Choroid plexus epithelial cell (primary cell): Measurements from ENCODE around the gene FAM240A.
"Not testable (repeated sequence)": the region's sequence is repeated elsewhere in the genome, so short reads cannot be mapped to it uniquely, and the experiment has no call there.

Experiments used
- DNase-seq: peaks from one replicate; pipeline ENCODE4 v3.0.0-alpha.2; 2010; ENCODE audit warnings: low read depth
- H3K4me3 ChIP-seq: 2 replicates; pipeline ENCODE4 v1.5.1; 2011; ENCODE audit warnings: low read depth, mild to moderate bottlenecking, control low read depth, low read length, moderate library complexity
- CTCF ChIP-seq: conservative IDR thresholded peaks from 2 replicates; pipeline ENCODE4 v1.5.1; 2011; ENCODE audit warnings: low read depth, mild to moderate bottlenecking, control low read depth, inconsistent platforms, low read length, moderate library complexity

Gene FAM240A

GRCh38 chr3:46578973-46579755 lies 33.2 kb upstream of the FAM240A start:
- TF ChIP-seq CTCF = no peak
- no peak overlapping the region for H3K4me3 ChIP-seq
- peak; percentile 9 for DNase-seq

- no peak overlapping the region for H3K4me3 ChIP-seq
- no peak for TF ChIP-seq CTCF
- no peak for DNase-seq
These were observed 32.5 kb upstream of the FAM240A start for GRCh38 chr3:46579756-46580286.

- no peak for TF ChIP-seq CTCF
- DNase-seq = no peak
- H3K4me3 ChIP-seq = no peak overlapping the region
These were observed 31.6 kb upstream of the FAM240A start for GRCh38 chr3:46580675-46581074.

GRCh38 chr3:46584598-46585467 lies 27.5 kb upstream of the FAM240A start:
- no peak overlapping the region for H3K4me3 ChIP-seq
- TF ChIP-seq CTCF = no peak

GRCh38 chr3:46585799-46586693 lies 26.3 kb upstream of the FAM240A start:
- DNase-seq = no peak
- no peak overlapping the region for H3K4me3 ChIP-seq
- no peak for TF ChIP-seq CTCF

More at GRCh38 chr3:46584598-46585467, 27.5 kb upstream of the FAM240A start:
- DNase-seq = no peak

- H3K4me3 ChIP-seq = no peak overlapping the region
- TF ChIP-seq CTCF = no peak
- no peak for DNase-seq
These were observed 25.5 kb upstream of the FAM240A start for GRCh38 chr3:46586738-46587246.

- DNase-seq = not testable (repeated sequence)
These were observed 25.1 kb upstream of the FAM240A start for GRCh38 chr3:46587268-46587667.

More at GRCh38 chr3:46587268-46587667, 25.1 kb upstream of the FAM240A start:
- not testable (repeated sequence) for H3K4me3 ChIP-seq
